HCT116 (cell line): ENCODE data around the gene RFLNA.

Experiments
- ATF3 ChIP-seq: IDR thresholded peaks from 2 replicates; pipeline ENCODE4 v1.6.1; 2012
- CEBPB ChIP-seq: IDR thresholded peaks from 2 replicates; pipeline ENCODE4 v1.6.1; 2012; ENCODE audit warnings: low read depth
- CTCF ChIP-seq, 3 experiments: fragments of 200-600 bp in 1 of 3; sonication (generic) in 1 of 3; IDR thresholded peaks in 2 of 3; conservative IDR thresholded peaks in 1 of 3; 2 replicates each; pipeline ENCODE4 v1.5.1; 2012 to 2017; ENCODE audit warnings: low read depth in 2 of 3, low read length in 2 of 3, antibody characterized with exemption in 1 of 3, borderline replicate concordance in 1 of 3, control low read depth in 1 of 3, mild to moderate bottlenecking in 1 of 3, mixed read lengths in 1 of 3, mixed run types in 1 of 3, moderate library complexity in 1 of 3; ENCODE audit not compliant: insufficient read depth in 1 of 3
- EZH2 ChIP-seq: fragments of 200-600 bp; sonication (generic); IDR thresholded peaks from 2 replicates; pipeline ENCODE4 v1.6.1; 2017; ENCODE audit warnings: antibody characterized with exemption, mixed run types
- EZH2phosphoT487 ChIP-seq: fragments of 200-600 bp; IDR thresholded peaks from 2 replicates; pipeline ENCODE4 v1.6.1; 2018; ENCODE audit warnings: antibody characterized with exemption, borderline replicate concordance
- JUND ChIP-seq: IDR thresholded peaks from 2 replicates; pipeline ENCODE4 v1.6.1; 2012
- POLR2A ChIP-seq: IDR thresholded peaks from 2 replicates; pipeline ENCODE4 v1.7.0; 2011; ENCODE audit warnings: borderline replicate concordance; ENCODE audit not compliant: insufficient read depth, insufficient read length; ENCODE audit errors: extremely low read depth
- POLR2AphosphoS5 ChIP-seq: IDR thresholded peaks from 2 replicates; pipeline ENCODE4 v1.6.1; 2011; ENCODE audit warnings: mild to moderate bottlenecking, low read depth, low read length, moderate library complexity
- REST ChIP-seq: IDR thresholded peaks from 2 replicates; pipeline ENCODE4 v1.6.1; 2012; ENCODE audit warnings: low read depth
- SP1 ChIP-seq: IDR thresholded peaks from 2 replicates; pipeline ENCODE4 v1.6.1; 2012; ENCODE audit warnings: low read depth
- ZNF274 ChIP-seq: fragments of 200-500 bp; sonication (Bioruptor generic); IDR thresholded peaks from 2 replicates; pipeline ENCODE4 v1.6.1; 2014; ENCODE audit warnings: mild to moderate bottlenecking, low read depth, low read length, inconsistent platforms
- TF ChIP-seq, protein P1 (sequence below): IDR thresholded peaks from 2 replicates; pipeline ENCODE4 v1.6.1; 2011; ENCODE audit warnings: mild to moderate bottlenecking, low read length, moderate library complexity; ENCODE audit not compliant: insufficient replicate concordance; ENCODE audit errors: extremely low read depth
- TF ChIP-seq, protein P2 (sequence below): IDR thresholded peaks from 2 replicates; pipeline ENCODE4 v1.6.1; 2012

DNA sequence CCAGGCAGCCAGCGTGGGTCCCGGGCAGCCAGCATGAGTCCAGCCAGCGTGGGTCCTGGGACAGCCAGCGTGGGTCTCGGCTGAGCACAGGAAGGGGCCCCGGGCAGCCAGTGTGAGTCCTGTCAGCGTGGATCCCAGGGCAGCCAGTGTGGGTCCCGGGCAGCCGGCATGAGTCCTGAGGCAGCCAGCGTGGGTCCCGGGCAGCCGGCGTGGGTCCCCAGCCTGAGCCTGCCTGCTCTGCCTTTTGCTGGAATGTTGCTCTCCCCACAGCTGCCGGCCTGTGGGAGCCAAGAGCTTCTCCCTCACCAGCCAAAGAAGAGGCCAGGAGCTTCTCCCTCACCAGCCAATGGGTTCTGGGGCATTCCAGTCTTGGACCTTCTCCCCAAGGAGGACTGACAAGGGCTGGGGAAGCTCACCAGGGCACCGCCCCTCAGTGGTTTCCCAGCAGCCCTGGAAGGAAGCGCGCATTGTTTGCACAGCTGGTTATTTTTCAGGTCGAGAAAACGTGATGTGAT lies 15.0 kb upstream of the RFLNA start:
- TF ChIP-seq, protein P1, sequence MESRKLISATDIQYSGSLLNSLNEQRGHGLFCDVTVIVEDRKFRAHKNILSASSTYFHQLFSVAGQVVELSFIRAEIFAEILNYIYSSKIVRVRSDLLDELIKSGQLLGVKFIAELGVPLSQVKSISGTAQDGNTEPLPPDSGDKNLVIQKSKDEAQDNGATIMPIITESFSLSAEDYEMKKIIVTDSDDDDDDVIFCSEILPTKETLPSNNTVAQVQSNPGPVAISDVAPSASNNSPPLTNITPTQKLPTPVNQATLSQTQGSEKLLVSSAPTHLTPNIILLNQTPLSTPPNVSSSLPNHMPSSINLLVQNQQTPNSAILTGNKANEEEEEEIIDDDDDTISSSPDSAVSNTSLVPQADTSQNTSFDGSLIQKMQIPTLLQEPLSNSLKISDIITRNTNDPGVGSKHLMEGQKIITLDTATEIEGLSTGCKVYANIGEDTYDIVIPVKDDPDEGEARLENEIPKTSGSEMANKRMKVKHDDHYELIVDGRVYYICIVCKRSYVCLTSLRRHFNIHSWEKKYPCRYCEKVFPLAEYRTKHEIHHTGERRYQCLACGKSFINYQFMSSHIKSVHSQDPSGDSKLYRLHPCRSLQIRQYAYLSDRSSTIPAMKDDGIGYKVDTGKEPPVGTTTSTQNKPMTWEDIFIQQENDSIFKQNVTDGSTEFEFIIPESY, result no peak
- TF ChIP-seq CTCF (IDR thresholded peaks at IDR 0.05 in 2 of 3, conservative IDR thresholded peaks at IDR 0.05 in 1 of 3; ENCODE audit: borderline replicate concordance in 1 of 3, insufficient read depth in 1 of 3, low read depth in 2 of 3, low read length in 2 of 3) (no peak), CEBPB (no peak), POLR2AphosphoS5 (no peak), JUND (no peak), REST (no peak), ATF3 (no peak), EZH2phosphoT487 (no peak), ZNF274 (no peak), EZH2 (no peak), SP1 (no peak), POLR2A (no peak)
- TF ChIP-seq, protein P2, sequence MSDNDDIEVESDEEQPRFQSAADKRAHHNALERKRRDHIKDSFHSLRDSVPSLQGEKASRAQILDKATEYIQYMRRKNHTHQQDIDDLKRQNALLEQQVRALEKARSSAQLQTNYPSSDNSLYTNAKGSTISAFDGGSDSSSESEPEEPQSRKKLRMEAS, result no peak
